Measurements from ENCODE around the gene SULT1A2. TPM values are rescaled to one million over a fixed set of nuclear protein-coding genes. Genes with fewer than 3 reads are reported as not detected.
"Not testable (repeated sequence)": the region's sequence is repeated elsewhere in the genome, so short reads cannot be mapped to it uniquely, and the experiment has no call there.

Gene SULT1A2
- total RNA-seq, 2 donors from 2014 or later = 1.3 to 2.3 TPM

GRCh38 chr16:28621481-28622155, 24.8 kb upstream of the SULT1A2 start:
- H3K36me3 ChIP-seq (replicated peaks in 1 of 2; ENCODE audit: insufficient read depth in 1 of 2, low read depth in 2 of 2) = peaks cover 0 to 1% of the 10 kb centered on the region in 2 donors
- no peak overlapping the region for H3K4me3 ChIP-seq
- H3K27ac ChIP-seq = peak overlapping the region in 2 of 4 donors; percentile 7 to 46
- no peaks in the 10 kb centered on the region for H3K9me3 ChIP-seq
- peaks cover 14% of the 10 kb centered on the region for H3K4me1 ChIP-seq
- no peak for DNase-seq
- TF ChIP-seq, protein P1, sequence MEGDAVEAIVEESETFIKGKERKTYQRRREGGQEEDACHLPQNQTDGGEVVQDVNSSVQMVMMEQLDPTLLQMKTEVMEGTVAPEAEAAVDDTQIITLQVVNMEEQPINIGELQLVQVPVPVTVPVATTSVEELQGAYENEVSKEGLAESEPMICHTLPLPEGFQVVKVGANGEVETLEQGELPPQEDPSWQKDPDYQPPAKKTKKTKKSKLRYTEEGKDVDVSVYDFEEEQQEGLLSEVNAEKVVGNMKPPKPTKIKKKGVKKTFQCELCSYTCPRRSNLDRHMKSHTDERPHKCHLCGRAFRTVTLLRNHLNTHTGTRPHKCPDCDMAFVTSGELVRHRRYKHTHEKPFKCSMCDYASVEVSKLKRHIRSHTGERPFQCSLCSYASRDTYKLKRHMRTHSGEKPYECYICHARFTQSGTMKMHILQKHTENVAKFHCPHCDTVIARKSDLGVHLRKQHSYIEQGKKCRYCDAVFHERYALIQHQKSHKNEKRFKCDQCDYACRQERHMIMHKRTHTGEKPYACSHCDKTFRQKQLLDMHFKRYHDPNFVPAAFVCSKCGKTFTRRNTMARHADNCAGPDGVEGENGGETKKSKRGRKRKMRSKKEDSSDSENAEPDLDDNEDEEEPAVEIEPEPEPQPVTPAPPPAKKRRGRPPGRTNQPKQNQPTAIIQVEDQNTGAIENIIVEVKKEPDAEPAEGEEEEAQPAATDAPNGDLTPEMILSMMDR (IDR thresholded peaks at IDR 0.05) = no peak
- no peak for TF ChIP-seq POLR2A (IDR thresholded peaks at IDR 0.05)
- no peaks in the 10 kb centered on the region for H3K27me3 ChIP-seq
- intact Hi-C loops (cut with DNase I) = no loop called here
- 62 to 81% methylated on average over 6 to 7 of the region's 7 CpGs for WGBS, 2 donors
- ATAC-seq = no peak

- WGBS, 2 donors = 71 to 90% methylated on average over 1 of the region's 1 CpG
- H3K27me3 ChIP-seq; ATAC-seq; H3K9me3 ChIP-seq; DNase-seq; intact Hi-C loops (cut with DNase I); H3K27ac ChIP-seq; H3K4me3 ChIP-seq; H3K36me3 ChIP-seq (replicated peaks in 1 of 2; ENCODE audit: insufficient read depth in 1 of 2, low read depth in 2 of 2): not testable (repeated sequence)
- H3K4me1 ChIP-seq = peaks cover 14% of the 10 kb centered on the region
Measured at GRCh38 chr16:28620316-28620715, 23.5 kb upstream of the SULT1A2 start.

GRCh38 chr16:28617874-28618273, 21.0 kb upstream of the SULT1A2 start:
- DNase-seq (no peak), ATAC-seq (no peak)
- Histone ChIP-seq H3K9me3 (no peaks in the 10 kb centered on the region), H3K36me3 (replicated peaks in 1 of 2; ENCODE audit: insufficient read depth in 1 of 2, low read depth in 2 of 2) (peaks cover 0 to 1% of the 10 kb centered on the region in 2 donors), H3K4me3 (no peak overlapping the region), H3K27me3 (no peaks in the 10 kb centered on the region), H3K4me1 (peaks cover 14% of the 10 kb centered on the region), H3K27ac (no peak overlapping the region)
- TF ChIP-seq POLR2A (IDR thresholded peaks at IDR 0.05) = no peak
- TF ChIP-seq, protein P1 (IDR thresholded peaks at IDR 0.05) = no peak
- intact Hi-C loops (cut with DNase I) = no loop called here
- WGBS, 2 donors = 53 to 57% methylated on average over 4 of the region's 4 CpGs

- H3K27me3 ChIP-seq = no peaks in the 10 kb centered on the region
- TF ChIP-seq, protein P1 (IDR thresholded peaks at IDR 0.05) = no peak
- no peak for TF ChIP-seq POLR2A (IDR thresholded peaks at IDR 0.05)
- H3K4me1 ChIP-seq = peaks cover 3% of the 10 kb centered on the region
- WGBS, 2 donors = 79 to 94% methylated on average over 7 of the region's 7 CpGs
- H3K4me3 ChIP-seq = no peak overlapping the region
- intact Hi-C loops (cut with DNase I) = no loop called here
- H3K27ac ChIP-seq = no peak overlapping the region
- DNase-seq (no peak), ATAC-seq (no peak)
- no peaks in the 10 kb centered on the region for H3K9me3 ChIP-seq
- peaks cover 0 to 1% of the 10 kb centered on the region in 2 donors for H3K36me3 ChIP-seq (replicated peaks in 1 of 2; ENCODE audit: insufficient read depth in 1 of 2, low read depth in 2 of 2)
Measured at GRCh38 chr16:28616636-28617035, 19.8 kb upstream of the SULT1A2 start.

- H3K36me3 ChIP-seq (replicated peaks in 1 of 2; ENCODE audit: insufficient read depth in 1 of 2, low read depth in 2 of 2); H3K9me3 ChIP-seq; DNase-seq; H3K4me3 ChIP-seq; H3K27ac ChIP-seq; H3K4me1 ChIP-seq; H3K27me3 ChIP-seq; intact Hi-C loops (cut with DNase I); ATAC-seq: not testable (repeated sequence)
- 85 to 86% methylated on average over 7 of the region's 7 CpGs for WGBS, 2 donors
Measured at GRCh38 chr16:28616224-28616577, 19.4 kb upstream of the SULT1A2 start.

Measured in body of pancreas (tissue), 4 donors.